C4-2B (cell line): Measurements from ENCODE around the gene KIR2DL4.
"Not testable (repeated sequence)": the region's sequence is repeated elsewhere in the genome, so short reads cannot be mapped to it uniquely, and the experiment has no call there.

ENCODE experiments used
- H3K27ac ChIP-seq: fragments of 450-650 bp; 2 replicates; pipeline ENCODE4 v1.5.1; 2017
- CTCF ChIP-seq: fragments of 450-650 bp; conservative IDR thresholded peaks from 2 replicates; pipeline ENCODE4 v1.5.1; 2017; ENCODE audit warnings: mild to moderate bottlenecking
- ZFX ChIP-seq: fragments of 450-650 bp; IDR thresholded peaks from 2 replicates; pipeline ENCODE4 v1.6.1; 2017

Gene KIR2DL4

GRCh38 chr19:54851353-54851752 lies 47.9 kb downstream of the KIR2DL4 start:
- TF ChIP-seq CTCF = no peak
- TF ChIP-seq ZFX = no peak
- H3K27ac ChIP-seq = no peak overlapping the region

GRCh38 chr19:54855241-54855640 lies 51.8 kb downstream of the KIR2DL4 start:
- H3K27ac ChIP-seq = not testable (repeated sequence)

GRCh38 chr19:54858476-54858875 lies 55.1 kb downstream of the KIR2DL4 start:
- not testable (repeated sequence) for H3K27ac ChIP-seq

GRCh38 chr19:54859421-54859820 lies 56.0 kb downstream of the KIR2DL4 start:
- not testable (repeated sequence) for H3K27ac ChIP-seq

- H3K27ac ChIP-seq = not testable (repeated sequence)
These were observed 60.0 kb downstream of the KIR2DL4 start for GRCh38 chr19:54863459-54863858.
